GM04504 (cell line): ENCODE data around the gene ALG1L2.
"Not testable (repeated sequence)": the region's sequence is repeated elsewhere in the genome, so short reads cannot be mapped to it uniquely, and the experiment has no call there.

Experiments
- DNase-seq: peaks from one replicate; pipeline ENCODE4 v3.0.0-alpha.2; 2012; ENCODE audit warnings: low read depth

Gene ALG1L2

DNA sequence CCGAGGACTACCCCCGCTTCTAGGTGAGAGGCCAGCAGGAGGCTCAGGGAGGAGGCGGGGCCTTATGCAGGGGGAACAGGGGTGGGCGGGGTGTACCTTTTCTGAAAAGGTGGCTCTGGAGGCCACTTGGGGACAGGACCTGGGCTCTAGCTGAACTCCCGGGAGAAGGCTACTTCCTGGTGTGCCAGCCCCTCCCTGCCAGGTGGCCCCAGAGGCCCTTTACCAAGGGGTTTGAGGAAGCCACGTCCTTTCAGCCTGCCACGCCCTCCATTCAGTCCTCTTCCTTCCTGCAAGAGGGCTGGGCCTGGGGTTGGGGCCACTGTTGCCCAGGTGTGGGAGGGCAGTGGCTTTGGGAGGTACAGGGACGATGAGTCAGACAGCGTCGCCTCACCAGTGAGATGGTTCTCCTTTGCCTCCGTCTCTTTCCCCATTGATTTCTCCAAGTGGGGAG lies 12.9 kb downstream of the ALG1L2 start:
- not testable (repeated sequence) for DNase-seq

DNA sequence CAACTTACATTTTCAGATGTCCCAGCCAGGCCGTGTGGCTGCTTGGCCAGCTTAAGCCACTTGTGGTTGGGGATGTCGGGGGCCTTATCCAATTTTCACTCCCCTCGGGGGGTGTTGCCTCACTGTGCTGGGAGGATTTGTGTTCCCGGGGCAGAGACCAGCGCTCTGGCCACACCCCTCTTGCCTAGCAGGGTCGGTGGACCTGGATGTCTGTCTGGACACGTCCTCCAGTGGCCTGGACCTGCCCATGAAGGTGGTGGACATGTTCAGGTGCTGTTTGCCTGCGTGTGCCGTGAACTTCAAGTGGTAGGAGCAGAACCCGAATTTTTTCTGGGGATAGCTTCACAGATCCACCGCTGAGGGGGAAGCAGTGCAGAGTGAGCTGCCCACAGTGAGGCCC lies 14.2 kb downstream of the ALG1L2 start:
- DNase-seq: not testable (repeated sequence)

DNA sequence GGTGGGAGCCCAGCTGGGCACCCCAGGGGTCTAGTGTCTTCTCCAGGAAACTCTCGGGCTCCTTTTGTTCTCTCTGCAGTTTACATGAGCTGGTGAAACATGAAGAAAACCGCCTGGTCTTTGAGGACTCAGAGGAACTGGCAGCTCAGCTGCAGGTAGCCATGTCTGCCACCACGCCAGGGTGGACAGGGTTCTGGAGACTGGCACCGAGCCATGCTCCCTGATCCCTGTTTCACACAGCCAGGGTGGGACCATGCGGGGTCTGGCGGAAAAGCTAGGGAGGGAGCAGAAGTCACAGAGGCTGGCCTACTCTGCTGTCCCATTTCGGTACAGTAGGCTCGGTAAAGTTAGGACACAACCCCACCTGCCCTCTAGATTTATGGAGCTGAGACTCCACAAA lies 15.5 kb downstream of the ALG1L2 start:
- not testable (repeated sequence) for DNase-seq

DNA sequence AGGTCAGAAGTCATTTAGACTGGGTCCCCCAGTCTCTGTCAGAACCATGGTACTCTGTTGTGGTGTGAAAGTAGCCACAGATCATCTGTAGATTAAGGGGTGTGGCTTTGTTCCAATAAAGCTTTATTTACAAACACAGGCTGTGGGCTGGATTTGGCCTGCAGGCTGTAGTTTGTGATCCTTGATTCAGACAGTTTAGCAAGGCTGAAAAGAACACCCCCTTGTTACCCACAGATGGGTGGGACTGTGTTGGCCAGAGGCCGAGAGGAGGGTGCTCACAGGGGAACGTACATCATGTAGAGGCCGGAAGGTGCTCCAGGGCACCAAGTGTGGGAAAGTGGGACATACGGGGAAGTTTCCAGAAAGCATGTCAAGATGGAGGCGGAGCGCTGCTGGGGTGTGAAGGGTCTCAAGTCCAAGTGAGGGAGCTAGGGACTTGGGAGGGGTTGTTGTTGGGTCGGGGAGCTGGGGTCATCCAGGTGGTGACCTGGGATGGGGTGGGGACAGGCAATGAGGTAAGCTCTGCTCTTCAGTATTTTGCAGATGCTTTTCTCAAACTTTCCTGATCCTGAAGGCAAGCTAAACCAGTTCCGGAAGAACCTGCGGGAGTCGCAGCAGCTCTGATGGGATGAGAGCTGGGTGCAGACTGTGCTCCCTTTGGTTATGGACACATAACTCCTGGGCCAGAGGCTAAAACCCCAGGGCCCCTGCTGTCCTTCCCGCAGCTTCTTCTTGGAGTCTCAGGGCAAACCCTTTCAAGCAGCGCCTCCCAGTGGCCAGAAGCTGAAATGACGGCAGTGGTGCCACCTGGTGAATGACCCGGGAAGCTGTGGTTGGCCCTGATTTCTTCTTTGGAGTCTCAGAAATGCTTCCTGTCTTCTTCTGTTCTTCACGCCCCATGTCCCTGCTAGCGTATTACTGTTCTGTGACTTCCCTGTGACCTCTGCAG lies 16.3 kb downstream of the ALG1L2 start:
- not testable (repeated sequence) for DNase-seq

DNA sequence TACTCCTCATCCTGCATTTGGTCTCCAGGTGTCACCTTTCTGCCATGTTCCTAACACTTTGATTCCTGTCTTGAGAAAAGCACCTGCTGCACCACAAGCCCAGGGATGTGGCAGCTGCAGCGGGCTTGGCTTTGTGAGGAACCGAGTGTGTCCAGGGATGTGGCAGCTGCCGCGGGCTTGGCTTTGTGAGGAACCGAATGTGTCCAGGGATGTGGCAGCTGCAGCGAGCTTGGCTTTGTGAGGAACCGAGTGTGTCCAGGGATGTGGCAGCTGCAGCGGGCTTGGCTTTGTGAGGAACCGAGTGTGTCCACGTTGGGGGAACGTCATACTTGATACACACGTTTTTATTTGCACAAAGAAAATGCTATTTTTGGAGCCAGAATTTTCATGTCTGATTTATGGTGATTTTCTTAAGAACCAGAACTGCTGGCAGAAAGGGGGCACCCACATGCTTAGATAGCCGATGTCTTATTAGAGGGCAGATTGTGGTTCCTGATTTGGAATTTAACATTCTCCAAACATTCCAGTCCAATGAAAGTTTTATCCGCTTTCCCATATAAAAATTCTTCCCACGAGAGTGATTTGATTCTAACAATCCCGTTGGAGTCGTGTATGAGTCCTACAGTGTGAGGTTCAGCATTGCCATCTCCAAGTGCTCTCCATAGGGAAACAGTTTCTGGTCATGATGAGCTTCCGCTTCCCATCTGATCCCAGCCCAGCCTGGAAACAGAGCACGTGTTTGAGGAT lies 17.2 kb downstream of the ALG1L2 start:
- DNase-seq: not testable (repeated sequence)

DNA sequence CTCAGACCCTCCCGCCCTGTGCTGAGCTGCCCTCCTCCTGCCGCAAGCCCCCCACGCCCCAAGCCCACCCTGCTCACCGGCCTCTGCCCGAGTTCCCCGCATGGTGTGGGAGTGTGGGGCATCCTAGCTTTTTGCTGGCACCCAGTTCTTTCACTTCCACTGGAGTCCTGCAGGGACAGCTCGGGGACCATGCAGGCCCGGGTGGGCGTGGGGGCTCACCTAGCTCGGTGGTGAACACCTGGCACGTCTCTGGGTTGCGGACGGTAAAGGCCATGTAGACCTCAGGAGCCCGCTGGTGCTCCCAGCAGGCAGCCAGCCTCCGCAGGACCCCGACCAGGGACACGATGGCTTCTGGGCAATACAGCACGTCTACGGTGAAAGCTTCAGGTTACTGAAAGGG lies 20.9 kb downstream of the ALG1L2 start:
- DNase-seq: not testable (repeated sequence)

DNA sequence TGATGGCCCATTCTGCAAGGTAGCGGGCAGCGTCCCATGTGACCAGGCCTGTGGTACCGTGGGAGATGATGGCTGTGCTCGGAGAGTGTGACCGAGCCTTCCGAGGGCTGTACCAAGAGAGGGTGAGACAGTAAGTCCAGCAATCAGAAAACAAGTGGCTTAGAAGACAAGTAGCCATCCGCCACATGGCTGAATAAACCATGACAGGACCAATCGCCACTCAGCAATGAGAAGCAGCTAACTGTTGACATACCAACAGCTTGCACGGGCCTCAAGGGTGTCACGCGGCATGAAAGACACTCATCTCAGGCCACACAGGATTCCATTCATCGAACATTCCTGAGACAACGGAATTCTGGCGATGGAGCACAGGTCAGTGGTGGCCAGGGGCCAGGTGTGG lies 22.6 kb downstream of the ALG1L2 start:
- DNase-seq: not testable (repeated sequence)

DNA sequence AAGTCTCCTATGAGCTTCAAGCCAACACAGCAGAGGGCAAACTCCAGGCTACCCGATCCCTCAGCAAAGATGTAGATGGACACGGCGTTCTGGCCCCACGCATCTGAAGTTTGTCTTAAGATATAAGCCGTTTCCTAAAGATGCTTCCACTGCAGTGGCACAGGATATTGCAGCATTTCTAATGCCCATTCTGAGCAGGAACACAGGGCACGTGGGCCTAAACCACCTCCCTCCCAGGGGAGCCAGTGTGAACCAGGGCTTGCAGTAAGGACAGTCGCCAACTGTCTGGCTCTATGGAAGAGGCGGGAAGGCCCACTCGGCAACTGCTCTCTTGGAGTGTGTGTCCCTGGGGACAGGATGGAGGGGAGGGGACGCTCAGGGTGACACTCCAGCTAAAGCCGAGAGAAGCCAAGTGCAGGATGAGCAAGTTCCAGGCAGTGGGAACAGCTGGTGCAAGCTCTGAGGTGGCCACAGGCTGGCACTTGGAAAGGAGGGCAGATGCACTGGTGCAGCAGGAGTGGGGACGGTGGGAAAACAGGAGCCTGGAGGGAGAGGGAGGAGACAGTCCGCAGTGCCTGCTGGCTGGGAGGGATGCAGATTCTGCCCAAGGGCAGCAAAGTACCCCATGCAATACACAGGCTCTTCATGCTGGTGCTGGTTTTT lies 25.8 kb downstream of the ALG1L2 start:
- DNase-seq: not testable (repeated sequence)

DNA sequence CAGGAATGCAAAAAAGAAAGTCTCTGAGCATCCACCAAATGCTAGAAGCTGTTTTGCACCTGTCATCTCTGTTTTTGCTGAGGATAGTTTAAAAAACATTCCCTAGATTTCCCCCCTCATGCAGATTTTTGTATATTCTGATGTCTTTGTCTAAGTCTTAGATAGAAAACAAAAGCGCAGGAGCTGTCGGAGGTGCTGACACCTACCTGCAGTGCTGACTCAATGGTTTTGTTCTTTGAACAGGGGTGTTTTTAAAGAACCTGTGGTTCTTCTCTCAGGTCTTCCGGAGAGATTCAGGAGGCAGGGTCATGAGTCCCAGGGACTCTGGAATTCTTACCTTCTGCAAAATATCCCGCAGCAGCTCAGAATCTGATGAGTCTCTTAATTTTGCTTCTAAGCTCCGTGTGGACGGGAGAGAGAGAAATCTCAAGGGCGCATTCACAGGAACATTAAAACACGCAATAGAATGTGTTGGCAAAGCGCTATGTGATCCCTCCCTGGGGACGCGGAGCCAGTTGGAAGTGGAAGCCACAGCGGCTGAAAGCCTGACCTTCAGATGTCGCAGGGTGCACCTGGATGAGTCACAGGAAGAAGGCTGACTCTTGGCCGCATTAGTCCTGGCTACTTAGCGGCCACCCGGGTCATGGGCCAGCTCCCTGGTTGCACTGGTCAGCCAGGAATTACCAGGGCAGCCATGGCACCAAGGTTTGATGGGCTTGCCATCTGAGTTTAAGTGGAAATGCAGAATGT lies 27.4 kb downstream of the ALG1L2 start:
- DNase-seq: not testable (repeated sequence)

DNA sequence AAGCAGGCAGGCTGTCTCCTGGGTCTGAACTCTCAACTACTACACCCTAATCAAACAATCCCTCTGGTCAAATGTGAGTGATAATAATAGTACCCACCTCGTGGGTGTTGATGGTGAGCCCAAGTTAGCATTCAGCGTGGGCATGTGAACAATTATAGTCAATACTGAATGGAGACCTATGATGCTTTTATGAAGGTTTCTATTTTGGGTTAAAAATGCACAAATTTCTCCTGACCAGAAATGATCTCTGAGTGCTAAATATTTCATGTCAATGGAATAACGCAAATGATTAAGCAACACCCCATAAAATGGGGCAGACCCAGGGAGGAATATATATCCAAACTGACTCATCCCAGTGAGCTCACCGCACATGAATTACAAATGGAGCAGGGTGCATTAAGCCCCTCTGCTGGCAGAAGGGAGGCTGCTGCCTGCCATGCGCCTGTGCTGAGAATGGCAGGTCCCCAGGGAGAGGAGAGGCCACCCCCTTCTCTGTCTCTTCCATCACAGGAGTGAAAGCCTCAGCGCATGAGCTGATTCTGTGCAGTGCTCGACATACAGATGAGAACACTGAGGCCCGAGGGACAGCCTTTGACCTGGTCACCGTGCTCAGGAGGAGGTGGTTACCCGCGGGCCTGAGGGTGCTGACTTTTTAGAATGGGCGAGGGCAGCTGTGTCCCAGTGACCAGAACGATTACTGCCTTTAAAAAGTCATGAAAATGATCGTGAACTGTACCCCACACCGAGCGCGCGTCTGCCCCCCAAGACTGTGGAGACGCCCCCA lies 28.9 kb downstream of the ALG1L2 start:
- DNase-seq: peak; percentile 54

DNA sequence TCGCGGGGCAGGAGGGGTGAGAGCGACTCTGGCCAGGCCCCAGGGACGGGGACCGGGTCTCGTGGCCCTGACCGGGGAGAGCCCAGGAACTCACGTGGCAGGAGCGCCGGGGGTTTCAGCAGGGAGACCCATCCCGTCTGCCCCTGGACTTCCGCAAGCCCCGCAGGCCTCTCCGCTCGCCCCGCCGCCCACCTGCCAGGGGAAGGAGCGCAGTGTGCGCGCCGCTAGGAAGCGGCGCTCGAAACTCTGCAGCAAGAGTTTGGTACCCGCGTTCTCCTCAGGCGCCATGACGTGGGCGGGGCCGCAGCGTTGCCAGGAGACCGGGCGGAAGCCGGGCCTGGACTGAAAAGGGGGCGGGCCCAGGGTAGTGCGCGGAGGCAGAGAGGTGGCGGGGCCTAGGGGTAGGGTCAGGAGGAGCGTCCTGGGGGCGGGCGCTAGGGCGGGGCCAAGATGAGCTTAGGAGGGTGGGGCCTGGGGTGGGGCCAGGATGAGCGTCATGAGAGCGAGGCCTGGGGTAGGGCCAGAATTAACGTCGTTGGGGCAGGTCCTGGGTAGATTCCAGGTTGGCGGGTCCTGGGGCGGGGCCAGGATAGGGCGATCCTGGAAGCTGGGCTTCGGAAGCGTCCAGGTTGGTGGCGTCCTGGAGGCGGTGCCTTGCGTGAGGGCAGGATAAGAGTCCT lies 29.7 kb downstream of the ALG1L2 start:
- peak; percentile 96 for DNase-seq

DNA sequence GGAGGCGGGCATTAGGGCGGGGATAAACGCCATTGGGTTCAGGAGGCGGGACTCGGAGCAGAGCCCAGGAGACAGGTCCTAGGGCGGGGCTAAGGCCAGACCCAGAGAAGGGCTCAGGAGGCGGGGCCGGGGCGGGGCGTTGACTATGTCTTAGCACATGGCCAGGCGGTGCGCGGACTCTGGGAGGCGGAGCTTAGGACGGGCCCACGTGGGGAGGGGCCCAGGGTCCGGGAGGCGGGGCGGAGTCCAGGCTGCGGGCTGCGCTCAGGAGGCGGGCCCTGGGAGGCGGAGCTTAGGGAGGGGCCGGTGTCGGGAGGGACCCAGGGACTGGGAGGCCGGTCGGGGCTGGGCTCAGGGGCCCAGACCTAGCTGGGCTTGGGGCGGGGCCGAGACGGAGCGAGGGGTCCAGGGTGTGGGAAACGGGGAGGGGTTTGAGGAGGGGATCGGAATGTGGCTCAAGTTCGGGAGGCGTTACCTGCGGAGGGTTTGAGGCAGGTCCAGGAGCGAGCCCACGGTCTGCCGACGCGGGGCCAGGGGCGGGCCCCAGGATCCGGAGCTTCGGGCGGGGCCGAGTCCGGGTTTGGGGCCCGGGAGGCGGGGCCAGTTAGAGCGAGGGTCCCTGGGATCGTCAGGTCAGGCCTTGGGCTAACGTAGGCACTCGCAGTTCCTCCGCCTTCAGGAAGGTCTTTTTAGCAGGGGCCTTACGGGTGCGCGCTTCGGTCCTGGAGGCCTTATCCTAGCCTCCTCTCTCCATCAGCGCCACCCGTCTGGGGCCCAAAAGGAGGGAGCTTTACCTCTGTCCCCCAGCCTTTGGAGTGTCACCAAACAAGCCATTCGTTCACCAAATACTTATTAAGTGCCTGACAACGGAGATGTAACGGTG lies 30.5 kb downstream of the ALG1L2 start:
- DNase-seq: peak; percentile 85

DNA sequence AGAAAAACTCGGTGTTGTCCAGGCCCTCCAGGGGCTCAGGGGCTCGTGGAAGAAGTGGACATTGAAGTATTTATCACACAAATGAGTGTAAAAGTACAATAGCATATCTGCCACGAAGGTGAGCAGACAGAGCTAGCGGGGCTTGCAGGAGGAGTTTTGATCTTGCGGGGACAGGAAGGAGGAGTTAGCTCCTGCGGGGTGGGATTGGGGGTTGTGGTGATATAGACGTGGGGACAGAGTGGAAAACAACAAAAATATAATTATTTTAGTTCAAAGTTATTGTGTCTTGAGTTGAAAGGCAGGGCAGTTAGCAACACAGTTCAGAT lies 31.1 kb downstream of the ALG1L2 start:
- DNase-seq: not testable (repeated sequence)

DNA sequence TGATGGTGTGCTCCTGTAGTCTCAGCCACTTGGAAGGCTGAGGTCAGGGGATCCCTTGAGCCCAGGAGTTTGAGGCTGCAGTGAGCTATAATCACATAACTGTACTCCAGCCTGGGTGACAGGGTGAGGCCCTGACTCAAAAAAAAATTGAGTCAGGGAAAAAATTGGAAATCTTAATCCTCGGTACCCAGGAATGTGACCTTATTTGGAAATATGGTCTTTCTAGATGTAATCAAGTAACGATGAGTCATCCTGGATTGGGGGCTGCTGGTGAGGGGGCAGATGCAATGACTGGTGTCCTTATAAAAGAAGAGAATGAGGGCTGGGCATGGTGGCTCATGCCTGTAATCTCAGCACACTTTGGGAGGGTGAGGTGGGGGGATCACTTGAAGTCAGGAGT lies 33.8 kb downstream of the ALG1L2 start:
- not testable (repeated sequence) for DNase-seq

DNA sequence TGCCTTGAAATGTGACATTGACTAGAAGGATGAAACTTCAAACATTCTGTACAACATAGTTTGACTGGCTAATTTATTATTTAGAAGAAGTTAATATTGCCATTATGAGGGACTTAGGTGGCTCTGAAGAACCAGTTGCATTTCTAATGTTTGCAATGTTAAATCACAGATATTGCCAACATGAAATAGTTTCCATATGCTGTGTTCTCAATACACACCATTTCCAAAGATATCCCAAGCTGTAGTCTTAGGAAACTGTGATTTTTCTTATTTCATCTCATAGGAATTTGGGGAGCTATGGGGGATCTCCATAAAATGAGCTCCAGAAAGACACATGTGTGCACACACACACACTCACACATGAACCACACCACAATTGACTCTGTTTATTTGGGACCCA lies 36.3 kb downstream of the ALG1L2 start:
- no peak for DNase-seq

DNA sequence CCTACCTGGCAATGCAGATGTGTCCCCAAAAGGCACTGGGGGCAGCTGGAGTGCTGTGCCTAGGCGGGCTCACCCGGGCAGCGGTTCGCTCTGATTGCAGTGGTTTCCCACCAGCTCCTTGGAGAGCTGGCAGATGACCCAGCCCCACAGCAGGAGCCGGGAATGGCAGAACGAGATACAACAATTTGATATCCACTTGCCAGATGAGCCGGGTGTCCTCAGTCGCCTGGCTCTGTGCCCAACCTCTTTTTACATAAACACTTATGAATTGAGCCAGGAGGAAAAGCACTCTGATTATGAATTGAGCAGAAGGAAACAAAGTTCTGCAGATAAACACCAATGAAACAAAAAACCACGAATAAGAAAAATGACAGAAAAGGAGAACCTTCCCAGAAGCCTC lies 38.2 kb downstream of the ALG1L2 start:
- not testable (repeated sequence) for DNase-seq

DNA sequence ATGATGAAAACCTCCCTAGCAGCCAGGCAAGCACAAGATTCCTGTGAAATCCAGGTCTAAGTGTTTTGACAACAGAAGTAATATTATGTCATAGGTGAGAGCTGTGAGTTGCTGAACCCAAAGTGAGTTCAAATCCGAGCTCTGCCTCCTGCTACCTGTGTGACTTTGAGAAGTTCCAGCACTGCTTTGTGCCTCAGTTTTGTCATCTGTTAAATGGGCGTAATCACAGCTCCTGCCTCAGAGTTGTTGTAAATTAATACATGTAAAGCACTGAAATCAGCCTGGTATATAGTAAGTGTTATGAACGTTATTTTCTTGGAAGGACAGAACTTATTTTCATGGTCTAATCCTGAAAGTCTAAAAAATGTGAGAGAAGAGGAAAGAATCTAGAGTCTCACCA lies 38.7 kb downstream of the ALG1L2 start:
- not testable (repeated sequence) for DNase-seq

DNA sequence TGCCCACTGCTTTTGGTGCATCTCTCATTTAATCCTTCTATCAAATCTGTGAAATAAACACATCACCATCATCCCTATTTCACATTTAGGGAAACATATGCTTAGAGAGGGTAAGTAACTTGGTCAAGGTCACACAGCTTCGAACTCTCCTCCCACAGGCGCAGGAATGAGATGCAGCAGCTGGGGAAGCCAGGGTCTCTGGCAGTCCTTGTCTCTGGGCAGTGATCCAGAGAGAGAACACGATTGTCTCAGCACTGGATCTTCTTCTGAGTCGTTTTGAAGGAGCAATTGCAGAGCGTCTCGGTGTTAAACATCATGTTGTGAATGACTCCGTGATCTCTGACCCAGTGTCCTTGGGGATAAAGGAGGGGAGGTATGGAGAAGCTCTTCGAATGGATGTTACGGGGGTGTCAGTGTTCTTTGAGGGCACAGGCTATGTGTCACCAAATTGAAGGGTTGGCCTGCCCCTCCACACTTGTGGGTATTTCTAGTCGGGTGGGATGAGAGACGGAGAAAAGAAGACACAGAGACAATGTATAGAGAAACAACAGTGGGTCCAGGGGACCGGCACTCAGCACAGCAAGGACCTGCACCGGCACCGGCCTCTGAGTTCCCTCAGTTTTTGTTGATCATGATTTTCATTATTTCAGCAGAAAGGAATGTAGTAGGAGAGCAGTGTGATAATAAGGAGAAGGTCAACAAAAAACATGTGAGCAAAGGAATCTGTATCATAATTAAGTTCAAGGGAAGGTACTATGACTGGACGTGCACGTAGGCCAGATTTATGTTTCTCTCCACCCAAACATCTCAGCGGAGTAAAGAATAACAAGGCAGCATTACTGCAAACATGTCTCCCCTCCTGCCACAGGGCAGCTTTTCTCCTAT lies 41.5 kb downstream of the ALG1L2 start:
- DNase-seq: not testable (repeated sequence)
